Endodermal cell (in vitro differentiated cells): ENCODE results near the gene GJB2. TPM values are rescaled to one million over a fixed set of nuclear protein-coding genes. Genes with fewer than 3 reads are reported as not detected.

Experiments used
- DNase-seq: peaks from one replicate; pipeline ENCODE4 v3.0.0-alpha.2; 2017
- H3K27ac ChIP-seq: 2 replicates; pipeline ENCODE4 v1.5.1; 2013; ENCODE audit warnings: mild to moderate bottlenecking, low read depth, low read length, moderate library complexity
- H3K27me3 ChIP-seq: 2 replicates; pipeline ENCODE4 v1.6.1; 2013; ENCODE audit warnings: mild to moderate bottlenecking, low read length, moderate library complexity; ENCODE audit not compliant: insufficient read depth, control insufficient read depth, poor library complexity, severe bottlenecking
- H3K36me3 ChIP-seq: 2 replicates; pipeline ENCODE4 v1.7.0; 2013; ENCODE audit warnings: mild to moderate bottlenecking, low read length, moderate library complexity; ENCODE audit not compliant: control insufficient read depth, insufficient read depth
- H3K4me1 ChIP-seq: one replicate; pipeline ENCODE4 v1.7.0; 2013; ENCODE audit warnings: low read length; ENCODE audit not compliant: control insufficient read depth, insufficient read depth
- H3K4me3 ChIP-seq: 2 replicates; pipeline ENCODE4 v1.5.1; 2013; ENCODE audit warnings: mild to moderate bottlenecking, low read length, moderate library complexity
- H3K9ac ChIP-seq: 2 replicates; pipeline ENCODE4 v1.6.1; 2013; ENCODE audit warnings: mild to moderate bottlenecking, low read length, moderate library complexity; ENCODE audit not compliant: poor library complexity, severe bottlenecking; ENCODE audit errors: extremely low read depth
- H3K9me3 ChIP-seq: 2 replicates; pipeline ENCODE4 v1.6.1; 2013; ENCODE audit warnings: mild to moderate bottlenecking, low read length, moderate library complexity; ENCODE audit not compliant: control insufficient read depth
- H3K27ac Mint-ChIP-seq: 2 replicates; pipeline ENCODE4 v1.8.0; 2020; ENCODE audit warnings: mixed read lengths
- H3K27me3 Mint-ChIP-seq: 2 replicates; pipeline ENCODE4 v1.8.0; 2021; ENCODE audit warnings: mild to moderate bottlenecking, mixed read lengths; ENCODE audit not compliant: insufficient read depth
- H3K36me3 Mint-ChIP-seq: 2 replicates; pipeline ENCODE4 v1.8.0; 2020; ENCODE audit warnings: low read depth, mixed read lengths
- H3K4me1 Mint-ChIP-seq: 2 replicates; pipeline ENCODE4 v1.8.0; 2020; ENCODE audit warnings: mixed read lengths
- H3K4me3 Mint-ChIP-seq: 2 replicates; pipeline ENCODE4 v1.8.0; 2020; ENCODE audit warnings: mild to moderate bottlenecking, moderate library complexity, mixed read lengths
- H3K9me3 Mint-ChIP-seq: 2 replicates; pipeline ENCODE4 v1.8.0; 2020; ENCODE audit warnings: mild to moderate bottlenecking, mixed read lengths
- WGBS, 2 experiments: methylation state at CpG; one replicate each; pipeline versions ENCODE4 v1.1.5 to v1.1.7; 2013; ENCODE audit warnings: missing lambda C conversion rate in 2 of 2, mixed read lengths in 1 of 2; ENCODE audit not compliant: insufficient coverage in 1 of 2, insufficient read length in 1 of 2; 5-methylcytosine and 5-hydroxymethylcytosine counted together
- total RNA-seq, 2 donors: library from RNA; stranded (reverse); fragmentation: NEBNext Ultra II Directional in 1 of 2; extraction: Animal tissue kit (Norgen Biotek cat#: 25700) in 1 of 2; gene quantifications; 2 replicates in 1 of 2; 3 replicates in 1 of 2; pipeline ENCODE4 v1.2.1, GENCODE V29; 2021
- TF ChIP-seq, protein P1 (sequence below): fragments of 200-600 bp; sonication (generic); conservative IDR thresholded peaks from 2 replicates; pipeline ENCODE4 v1.5.0; 2021; ENCODE audit warnings: antibody characterized with exemption, mild to moderate bottlenecking

Gene GJB2
- total RNA-seq, 2 donors from 2014 or later = 0.26 to 0.82 TPM

GRCh38 chr13:20165417-20166257, 27.1 kb downstream of the GJB2 start:
- no peaks in the 10 kb centered on the region for H3K9me3 Mint-ChIP-seq
- Histone ChIP-seq H3K4me3 (no peak overlapping the region), H3K27me3 (peaks cover 36% of the 10 kb centered on the region), H3K27ac (no peak overlapping the region), H3K4me1 (no peaks in the 10 kb centered on the region), H3K36me3 (no peaks in the 10 kb centered on the region), H3K9me3 (no peaks in the 10 kb centered on the region), H3K9ac (no peak overlapping the region)
- TF ChIP-seq, protein P1, sequence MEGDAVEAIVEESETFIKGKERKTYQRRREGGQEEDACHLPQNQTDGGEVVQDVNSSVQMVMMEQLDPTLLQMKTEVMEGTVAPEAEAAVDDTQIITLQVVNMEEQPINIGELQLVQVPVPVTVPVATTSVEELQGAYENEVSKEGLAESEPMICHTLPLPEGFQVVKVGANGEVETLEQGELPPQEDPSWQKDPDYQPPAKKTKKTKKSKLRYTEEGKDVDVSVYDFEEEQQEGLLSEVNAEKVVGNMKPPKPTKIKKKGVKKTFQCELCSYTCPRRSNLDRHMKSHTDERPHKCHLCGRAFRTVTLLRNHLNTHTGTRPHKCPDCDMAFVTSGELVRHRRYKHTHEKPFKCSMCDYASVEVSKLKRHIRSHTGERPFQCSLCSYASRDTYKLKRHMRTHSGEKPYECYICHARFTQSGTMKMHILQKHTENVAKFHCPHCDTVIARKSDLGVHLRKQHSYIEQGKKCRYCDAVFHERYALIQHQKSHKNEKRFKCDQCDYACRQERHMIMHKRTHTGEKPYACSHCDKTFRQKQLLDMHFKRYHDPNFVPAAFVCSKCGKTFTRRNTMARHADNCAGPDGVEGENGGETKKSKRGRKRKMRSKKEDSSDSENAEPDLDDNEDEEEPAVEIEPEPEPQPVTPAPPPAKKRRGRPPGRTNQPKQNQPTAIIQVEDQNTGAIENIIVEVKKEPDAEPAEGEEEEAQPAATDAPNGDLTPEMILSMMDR = no peak
- peak; percentile 37 for DNase-seq
- WGBS, 2 experiments = 78 to 91% methylated on average over 5 to 11 of the region's 11 CpGs
- H3K27ac Mint-ChIP-seq = no peak overlapping the region
- peaks cover 38% of the 10 kb centered on the region for H3K27me3 Mint-ChIP-seq
- H3K36me3 Mint-ChIP-seq = no peaks in the 10 kb centered on the region
- H3K4me3 Mint-ChIP-seq = no peak overlapping the region
- H3K4me1 Mint-ChIP-seq = no peaks in the 10 kb centered on the region

DNA sequence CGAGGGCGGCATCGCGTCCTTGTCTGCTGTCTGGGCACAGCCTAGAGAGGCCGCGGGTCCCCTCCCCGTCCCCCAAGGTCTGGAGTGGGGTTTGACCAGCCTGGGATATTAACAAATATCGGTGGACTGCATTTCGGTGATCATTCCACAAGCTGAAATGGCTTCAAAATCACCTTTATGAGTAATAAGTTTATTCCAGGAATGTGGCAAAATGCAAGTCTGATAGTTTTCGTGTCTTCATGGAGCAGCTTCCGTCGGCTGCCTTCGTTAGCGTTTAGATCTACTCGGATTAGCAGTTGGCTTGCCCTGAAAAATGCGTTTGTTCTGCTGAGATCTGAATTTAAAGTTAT, 30.8 kb downstream of the GJB2 start:
- H3K36me3 Mint-ChIP-seq = no peaks in the 10 kb centered on the region
- no peaks in the 10 kb centered on the region for H3K9me3 Mint-ChIP-seq
- peaks cover 69% of the 10 kb centered on the region for H3K27me3 Mint-ChIP-seq

GRCh38 chr13:20161275-20161950, 31.3 kb downstream of the GJB2 start:
- Mint-ChIP-seq H3K9me3 (no peaks in the 10 kb centered on the region), H3K27ac (no peak overlapping the region), H3K36me3 (no peaks in the 10 kb centered on the region), H3K4me1 (peaks cover 4% of the 10 kb centered on the region), H3K4me3 (peak overlapping the region; percentile 54), H3K27me3 (peaks cover 71% of the 10 kb centered on the region)
- peak; percentile 65 for DNase-seq
- H3K27me3 ChIP-seq = peaks cover 77% of the 10 kb centered on the region
- WGBS, 2 experiments = 7 to 12% methylated on average over 19 to 79 of the region's 79 CpGs
- H3K4me3 ChIP-seq = peak overlapping the region; percentile 73
- H3K9me3 ChIP-seq = no peaks in the 10 kb centered on the region
- TF ChIP-seq, protein P1 = no peak
- H3K4me1 ChIP-seq = no peaks in the 10 kb centered on the region
- no peak overlapping the region for H3K27ac ChIP-seq
- H3K9ac ChIP-seq = no peak overlapping the region
- no peaks in the 10 kb centered on the region for H3K36me3 ChIP-seq

More for the DNA sequence above, 30.8 kb downstream of the GJB2 start:
- peak overlapping the region; percentile 54 for H3K4me3 Mint-ChIP-seq
- peaks cover 4% of the 10 kb centered on the region for H3K4me1 Mint-ChIP-seq
- H3K9me3 ChIP-seq = no peaks in the 10 kb centered on the region
- H3K4me3 ChIP-seq = no peak overlapping the region
- no peak overlapping the region for H3K9ac ChIP-seq
- H3K27ac Mint-ChIP-seq = no peak overlapping the region
- peaks cover 73% of the 10 kb centered on the region for H3K27me3 ChIP-seq
- H3K27ac ChIP-seq = no peak overlapping the region
- no peaks in the 10 kb centered on the region for H3K4me1 ChIP-seq
- TF ChIP-seq, protein P1 = no peak
- WGBS, 2 experiments = 42 to 65% methylated on average over 6 to 16 of the region's 16 CpGs
- DNase-seq = peak; percentile 13
- H3K36me3 ChIP-seq = no peaks in the 10 kb centered on the region
